Thymus (tissue), 11 donors: Measurements from ENCODE around the gene IGFL4. TPM values are rescaled to one million over a fixed set of nuclear protein-coding genes. Genes with fewer than 3 reads are reported as not detected.

Experiments
- DNase-seq, 9 donors: peaks; one replicate each; pipeline ENCODE4 v3.0.0-alpha.2; 2013; ENCODE audit warnings: low spot score in 9 of 9, low read depth in 6 of 9, missing footprints in 1 of 9
- H3K27ac ChIP-seq, 2 donors: one replicate each; pipeline ENCODE4 v1.5.1; 2013; ENCODE audit warnings: control low read depth in 1 of 2, low read depth in 1 of 2, low read length in 1 of 2, mild to moderate bottlenecking in 1 of 2, moderate library complexity in 1 of 2
- H3K27me3 ChIP-seq, 2 donors: one replicate each; pipeline ENCODE4 v1.5.1; 2013; ENCODE audit warnings: low read length in 1 of 2; ENCODE audit not compliant: control insufficient read depth in 2 of 2, insufficient read depth in 1 of 2
- H3K36me3 ChIP-seq, 2 donors: one replicate each; pipeline ENCODE4 v1.5.1; 2013; ENCODE audit warnings: low read length in 1 of 2, mild to moderate bottlenecking in 1 of 2, moderate library complexity in 1 of 2; ENCODE audit not compliant: control insufficient read depth in 2 of 2, insufficient read depth in 2 of 2
- H3K4me1 ChIP-seq, 2 donors: one replicate each; pipeline ENCODE4 v1.5.1; 2013; ENCODE audit warnings: low read length in 2 of 2; ENCODE audit not compliant: control insufficient read depth in 2 of 2, insufficient read depth in 2 of 2
- H3K4me3 ChIP-seq, 2 donors: one replicate each; pipeline ENCODE4 v1.5.1; 2013; ENCODE audit warnings: low read length in 2 of 2, control low read depth in 1 of 2, mild to moderate bottlenecking in 1 of 2
- H3K9me3 ChIP-seq, 2 donors: one replicate each; pipeline ENCODE4 v1.5.1; 2013; ENCODE audit warnings: low read length in 1 of 2, mild to moderate bottlenecking in 1 of 2; ENCODE audit not compliant: control insufficient read depth in 2 of 2, insufficient read depth in 1 of 2
- WGBS: extraction: QIAGEN DNeasy Blood & Tissue Kit; methylation state at CpG from one replicate; pipeline ENCODE4 v1.1.7; 2013; 5-methylcytosine and 5-hydroxymethylcytosine counted together
- polyA plus RNA-seq: library from polyadenylated mRNA; stranded (reverse); fragments of 200-250 nt; gene quantifications from one replicate; pipeline ENCODE4 v1.2.3, GENCODE V29; 2013
- total RNA-seq: library from RNA; stranded (reverse); fragments of 120-200 nt; gene quantifications from one replicate; pipeline ENCODE4 v1.2.4, GENCODE V29; 2013
- donor health status: healthy.

The IGFL4 gene
- total and polyA plus RNA-seq, 2 donors, result 0.14 to 0.16 TPM

- WGBS, result 84% methylated on average over 12 of the region's 12 CpGs
- no peak overlapping the region for H3K4me3 ChIP-seq
- H3K36me3 ChIP-seq, result no peaks in the 10 kb centered on the region
- no peak overlapping the region for H3K27ac ChIP-seq
- peaks cover 0 to 4% of the 10 kb centered on the region in 2 donors for H3K27me3 ChIP-seq
- peaks cover 0 to 8% of the 10 kb centered on the region in 2 donors for H3K9me3 ChIP-seq
- no peaks in the 10 kb centered on the region for H3K4me1 ChIP-seq
- no peak for DNase-seq
These were observed 9.8 kb downstream of the IGFL4 start for GRCh38 chr19:46030812-46031550.

GRCh38 chr19:46025835-46026234 lies 15.0 kb downstream of the IGFL4 start:
- Histone ChIP-seq H3K36me3 (no peaks in the 10 kb centered on the region), H3K4me1 (no peaks in the 10 kb centered on the region), H3K27ac (no peak overlapping the region), H3K4me3 (no peak overlapping the region), H3K27me3 (peaks cover 10 to 37% of the 10 kb centered on the region in 2 donors), H3K9me3 (no peaks in the 10 kb centered on the region)
- WGBS, result 55% methylated on average over 3 of the region's 3 CpGs
- DNase-seq, result no peak

- no peaks in the 10 kb centered on the region for H3K4me1 ChIP-seq
- peaks cover 10 to 35% of the 10 kb centered on the region in 2 donors for H3K27me3 ChIP-seq
- no peak overlapping the region for H3K27ac ChIP-seq
- WGBS, result 54% methylated on average over 11 of the region's 11 CpGs
- H3K9me3 ChIP-seq, result no peaks in the 10 kb centered on the region
- no peaks in the 10 kb centered on the region for H3K36me3 ChIP-seq
- no peak for DNase-seq
- no peak overlapping the region for H3K4me3 ChIP-seq
These were observed 17.5 kb downstream of the IGFL4 start for GRCh38 chr19:46023311-46023779.

GRCh38 chr19:46022431-46023310 lies 18.1 kb downstream of the IGFL4 start, which contains the start of gene PGLYRP1:
TSS of gene PGLYRP1 (minus strand) at chr19:46023053. CDS start at chr19:46023021, 32 bp downstream.
- H3K27me3 ChIP-seq, result peaks cover 10 to 35% of the 10 kb centered on the region in 2 donors
- H3K9me3 ChIP-seq, result no peaks in the 10 kb centered on the region
- 39% methylated on average over 47 of the region's 47 CpGs for WGBS
- peaks cover 0 to 4% of the 10 kb centered on the region in 2 donors for H3K36me3 ChIP-seq
- H3K4me3 ChIP-seq, result no peak within 1 kb of the TSS
- no peak for DNase-seq
- no peaks in the 10 kb centered on the region for H3K4me1 ChIP-seq
- no peak within 1 kb of the TSS for H3K27ac ChIP-seq

DNA sequence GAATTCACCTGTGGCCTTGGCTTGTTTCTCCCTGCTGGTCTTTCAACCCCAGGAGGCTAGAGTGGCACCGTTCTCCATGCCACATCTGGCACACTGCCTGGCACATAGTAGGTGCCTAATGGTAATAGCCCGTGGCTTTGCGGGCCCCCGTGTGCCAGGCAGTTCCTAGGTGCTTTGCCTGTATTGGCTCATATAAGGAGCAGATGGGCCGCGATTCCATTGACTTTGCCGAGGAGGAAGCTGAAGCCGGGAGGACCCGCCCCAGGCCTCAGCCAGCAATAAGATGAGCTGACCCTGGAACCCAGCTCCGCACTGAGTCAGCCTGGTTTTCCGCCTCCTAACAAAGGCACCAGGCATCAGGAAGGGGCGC lies 18.8 kb downstream of the IGFL4 start:
- no peak overlapping the region for H3K4me3 ChIP-seq
- WGBS, result 65% methylated on average over 12 of the region's 12 CpGs
- peaks cover 10 to 36% of the 10 kb centered on the region in 2 donors for H3K27me3 ChIP-seq

DNA sequence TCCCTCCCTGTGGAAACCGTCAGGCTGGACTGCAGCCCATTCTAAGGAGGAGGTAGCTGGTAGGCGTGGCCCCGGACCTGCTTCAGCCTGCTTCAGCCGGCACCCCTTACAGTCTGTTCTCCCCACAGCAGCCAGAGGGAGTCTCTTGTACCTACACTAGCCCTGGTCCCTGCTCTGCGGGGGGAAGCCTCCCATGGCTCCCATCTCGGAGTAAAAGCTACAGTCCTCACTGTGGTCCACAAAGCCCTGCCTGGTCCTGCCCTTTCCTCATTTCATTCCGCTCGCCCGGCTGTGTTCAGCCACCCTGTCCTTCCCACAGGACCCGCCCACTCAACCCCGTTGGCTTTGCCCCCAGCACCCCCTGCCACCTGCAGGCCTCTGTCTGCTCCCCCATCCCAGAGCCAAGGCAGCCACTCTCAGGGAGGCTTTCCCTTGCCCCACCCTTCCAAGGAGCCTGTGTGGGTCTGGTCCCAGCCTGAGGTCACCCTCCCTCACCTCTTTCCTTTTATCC lies 19.2 kb downstream of the IGFL4 start:
- H3K9me3 ChIP-seq, result peaks cover 0 to under 1% of the 10 kb centered on the region in 2 donors
- H3K36me3 ChIP-seq, result peaks cover 0 to 4% of the 10 kb centered on the region in 2 donors
- no peak overlapping the region for H3K27ac ChIP-seq
- H3K4me1 ChIP-seq, result peaks cover 0 to 4% of the 10 kb centered on the region in 2 donors
- no peak for DNase-seq
- WGBS, result 80% methylated on average over 11 of the region's 11 CpGs
- H3K4me3 ChIP-seq, result no peak overlapping the region
- peaks cover 11 to 39% of the 10 kb centered on the region in 2 donors for H3K27me3 ChIP-seq

More for the DNA sequence above, 18.8 kb downstream of the IGFL4 start:
- Histone ChIP-seq H3K36me3 (peaks cover 0 to 4% of the 10 kb centered on the region in 2 donors), H3K9me3 (no peaks in the 10 kb centered on the region), H3K4me1 (peaks cover 0 to 1% of the 10 kb centered on the region in 2 donors), H3K27ac (no peak overlapping the region)
- DNase-seq, result no peak

GRCh38 chr19:46020819-46021125 lies 20.0 kb downstream of the IGFL4 start:
- Histone ChIP-seq H3K27me3 (peaks cover 19 to 47% of the 10 kb centered on the region in 2 donors), H3K4me1 (peaks cover 4 to 10% of the 10 kb centered on the region in 2 donors), H3K27ac (no peak overlapping the region), H3K36me3 (peaks cover 0 to 4% of the 10 kb centered on the region in 2 donors), H3K9me3 (peaks cover 1 to 5% of the 10 kb centered on the region in 2 donors), H3K4me3 (no peak overlapping the region)
- DNase-seq, result no peak
- 93% methylated on average over 7 of the region's 7 CpGs for WGBS

DNA sequence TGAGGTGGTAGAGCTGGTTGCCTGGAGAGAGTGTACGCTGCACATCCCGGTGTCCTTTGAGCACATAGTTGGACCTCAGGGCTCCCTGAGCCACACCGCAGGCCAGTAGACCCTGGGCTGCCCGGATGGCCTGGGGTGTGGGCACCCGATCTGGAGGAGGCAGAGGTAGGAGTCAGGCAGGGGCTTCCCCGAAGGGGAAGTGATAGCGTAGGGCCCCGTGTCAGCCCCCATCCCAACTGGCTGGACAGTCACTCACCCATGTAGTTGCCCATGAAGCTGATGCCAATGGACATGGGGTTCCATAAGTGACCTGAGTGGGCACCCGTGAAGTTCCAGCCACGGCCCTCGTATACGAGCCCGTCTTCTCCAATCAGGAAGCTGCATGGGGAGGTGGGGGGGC lies 21.5 kb downstream of the IGFL4 start:
- peaks cover 34 to 62% of the 10 kb centered on the region in 2 donors for H3K27me3 ChIP-seq
- peaks cover 2 to 5% of the 10 kb centered on the region in 2 donors for H3K9me3 ChIP-seq
- peaks cover 8 to 14% of the 10 kb centered on the region in 2 donors for H3K4me1 ChIP-seq
- WGBS, result 94% methylated on average over 13 of the region's 13 CpGs
- peaks cover 0 to 4% of the 10 kb centered on the region in 2 donors for H3K36me3 ChIP-seq
- H3K4me3 ChIP-seq, result no peak overlapping the region
- H3K27ac ChIP-seq, result no peak overlapping the region
- no peak for DNase-seq
